Esophagus muscularis mucosa (tissue), 4 donors: ENCODE results near the gene LRRC71. TPM values are rescaled to one million over a fixed set of nuclear protein-coding genes. Genes with fewer than 3 reads are reported as not detected.

Source experiments
- DNase-seq: peaks from one replicate; pipeline ENCODE4 v3.0.0-alpha.2; 2017; ENCODE audit errors: extremely low spot score
- H3K27ac ChIP-seq, 4 donors: fragments of 200-600 bp; sonication (generic); replicated peaks in 1 of 4; 1 replicate in 3 of 4; 2 replicates in 1 of 4; pipeline ENCODE4 v1.5.1; 2016 to 2019; ENCODE audit warnings: mild to moderate bottlenecking in 1 of 4
- H3K27me3 ChIP-seq, 4 donors: fragments of 200-600 bp; sonication (generic); one replicate each; pipeline versions ENCODE4 v1.5.1 to v1.6.0; 2016 to 2019
- H3K36me3 ChIP-seq, 4 donors: fragments of 200-600 bp; sonication (generic); one replicate each; pipeline ENCODE4 v1.5.1; 2016 to 2019
- H3K4me1 ChIP-seq, 4 donors: fragments of 200-600 bp; sonication (generic); one replicate each; pipeline ENCODE4 v1.5.1; 2016 to 2019
- H3K4me3 ChIP-seq, 4 donors: fragments of 200-600 bp; sonication (generic); 1 replicate in 2 of 4; 2 replicates in 2 of 4; pipeline ENCODE4 v1.5.1; 2016 to 2019; ENCODE audit warnings: mild to moderate bottlenecking in 4 of 4, moderate library complexity in 1 of 4
- H3K9me3 ChIP-seq, 4 donors: fragments of 200-600 bp; sonication (generic); 1 replicate in 3 of 4; 2 replicates in 1 of 4; pipeline ENCODE4 v1.5.1; 2016 to 2019
- EP300 ChIP-seq: sonication (generic); formaldehyde crosslinking; IDR thresholded peaks from one replicate; pipeline ENCODE4 v1.6.1; 2017; ENCODE audit warnings: antibody characterized with exemption
- POLR2A ChIP-seq: fragments of 450-650 bp; IDR thresholded peaks from one replicate; pipeline ENCODE4 v1.6.1; 2017; ENCODE audit warnings: antibody characterized with exemption, moderate library complexity, mild to moderate bottlenecking, low read depth
- POLR2AphosphoS5 ChIP-seq, 2 donors: sonication (generic); formaldehyde crosslinking; IDR thresholded peaks; one replicate each; pipeline ENCODE4 v1.6.1; 2017; ENCODE audit warnings: antibody characterized with exemption in 2 of 2
- WGBS: methylation state at CpG from one replicate; pipeline ENCODE4 v1.1.5; 2018; 5-methylcytosine and 5-hydroxymethylcytosine counted together
- intact Hi-C: fragments of 100-400 bp; cut with DNase I; formaldehyde crosslinking; loops from one replicate; pipeline ENCODE4 v1.15.1; 2023
- total RNA-seq, 4 donors: library from RNA; depleted of rRNA; stranded (reverse); fragments of >200 nt; gene quantifications; one replicate each; pipeline versions ENCODE4 v1.1.0 to v1.2.1, GENCODE V29; 2016
- TF ChIP-seq, protein P1 (sequence below), 3 experiments: fragments of 200-600 bp in 2 of 3; fragments of 450-650 bp in 1 of 3; sonication (generic) in 2 of 3; IDR thresholded peaks; one replicate each; pipeline ENCODE4 v1.5.1; 2017 to 2019; ENCODE audit warnings: antibody characterized with exemption in 3 of 3, mild to moderate bottlenecking in 2 of 3, moderate library complexity in 1 of 3

The LRRC71 gene
- total RNA-seq, 4 donors from 2014 or later, result not detected

- Histone ChIP-seq H3K4me1 (peaks cover 8 to 29% (median 25%) of the 10 kb centered on the region in 4 donors), H3K27me3 (peaks cover 4 to 47% (median 23%) of the 10 kb centered on the region in 4 donors), H3K27ac (no peak overlapping the region), H3K4me3 (no peak overlapping the region), H3K9me3 (no peaks in the 10 kb centered on the region), H3K36me3 (no peaks in the 10 kb centered on the region)
- intact Hi-C loops, result no loop called here
- no peak for TF ChIP-seq EP300
- DNase-seq, result no peak
- 76% methylated on average over 6 of the region's 6 CpGs for WGBS
Measured at GRCh38 chr1:156929596-156930238, 9.3 kb downstream of the LRRC71 start.

DNA sequence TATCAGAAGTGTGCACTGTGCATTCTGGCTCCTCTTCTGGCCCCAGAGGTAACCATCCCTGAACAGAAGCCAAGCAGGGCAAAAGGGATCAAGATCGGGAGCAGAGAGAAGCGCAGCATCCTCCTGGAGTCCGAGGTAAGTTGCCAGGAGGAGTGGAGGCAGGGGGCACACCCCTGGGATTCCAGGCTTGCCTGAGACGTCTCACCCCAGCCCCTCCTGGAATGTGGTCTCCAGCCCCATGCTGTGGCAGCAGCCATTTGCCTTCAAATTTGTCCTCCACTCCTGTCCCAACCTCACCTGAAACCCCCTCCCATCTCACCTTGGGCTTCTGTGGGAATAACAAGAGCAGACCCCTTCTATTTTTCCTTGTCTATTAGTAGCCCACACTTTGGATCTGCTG lies 10.1 kb downstream of the LRRC71 start:
- WGBS, result 71% methylated on average over 4 of the region's 4 CpGs
- TF ChIP-seq POLR2AphosphoS5 (IDR thresholded peaks at IDR 0.05), result no peak
- no peak for TF ChIP-seq EP300
- no peak for TF ChIP-seq POLR2A
- TF ChIP-seq, protein P1, sequence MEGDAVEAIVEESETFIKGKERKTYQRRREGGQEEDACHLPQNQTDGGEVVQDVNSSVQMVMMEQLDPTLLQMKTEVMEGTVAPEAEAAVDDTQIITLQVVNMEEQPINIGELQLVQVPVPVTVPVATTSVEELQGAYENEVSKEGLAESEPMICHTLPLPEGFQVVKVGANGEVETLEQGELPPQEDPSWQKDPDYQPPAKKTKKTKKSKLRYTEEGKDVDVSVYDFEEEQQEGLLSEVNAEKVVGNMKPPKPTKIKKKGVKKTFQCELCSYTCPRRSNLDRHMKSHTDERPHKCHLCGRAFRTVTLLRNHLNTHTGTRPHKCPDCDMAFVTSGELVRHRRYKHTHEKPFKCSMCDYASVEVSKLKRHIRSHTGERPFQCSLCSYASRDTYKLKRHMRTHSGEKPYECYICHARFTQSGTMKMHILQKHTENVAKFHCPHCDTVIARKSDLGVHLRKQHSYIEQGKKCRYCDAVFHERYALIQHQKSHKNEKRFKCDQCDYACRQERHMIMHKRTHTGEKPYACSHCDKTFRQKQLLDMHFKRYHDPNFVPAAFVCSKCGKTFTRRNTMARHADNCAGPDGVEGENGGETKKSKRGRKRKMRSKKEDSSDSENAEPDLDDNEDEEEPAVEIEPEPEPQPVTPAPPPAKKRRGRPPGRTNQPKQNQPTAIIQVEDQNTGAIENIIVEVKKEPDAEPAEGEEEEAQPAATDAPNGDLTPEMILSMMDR (IDR thresholded peaks at IDR 0.05), result no peak
- H3K4me3 ChIP-seq, result no peak overlapping the region
- intact Hi-C loops, result no loop called here
- no peak for DNase-seq
- peaks cover 4 to 39% (median 20%) of the 10 kb centered on the region in 4 donors for H3K27me3 ChIP-seq
- H3K27ac ChIP-seq, result no peak overlapping the region
- peaks cover 8 to 29% (median 25%) of the 10 kb centered on the region in 4 donors for H3K4me1 ChIP-seq
- H3K36me3 ChIP-seq, result peaks cover 0 to 7% (median 6%) of the 10 kb centered on the region in 4 donors
- H3K9me3 ChIP-seq, result no peaks in the 10 kb centered on the region

- WGBS, result 44% methylated on average over 11 of the region's 11 CpGs
- peaks cover 0 to 16% (median 14%) of the 10 kb centered on the region in 4 donors for H3K36me3 ChIP-seq
- H3K4me3 ChIP-seq, result peak overlapping the region; percentile 11 to 33 (median 26)
- H3K9me3 ChIP-seq, result no peaks in the 10 kb centered on the region
- peaks cover 4 to 31% (median 19%) of the 10 kb centered on the region in 4 donors for H3K27me3 ChIP-seq
- H3K4me1 ChIP-seq, result peaks cover 8 to 29% (median 25%) of the 10 kb centered on the region in 4 donors
- TF ChIP-seq EP300, result no peak
- TF ChIP-seq POLR2AphosphoS5 (IDR thresholded peaks at IDR 0.05), result peak in 1 of 2 donors; percentile 9
- no peak overlapping the region for H3K27ac ChIP-seq
- no peak for DNase-seq
- intact Hi-C loops, result no loop called here
Measured at GRCh38 chr1:156931211-156931952, 10.9 kb downstream of the LRRC71 start.

- Histone ChIP-seq H3K9me3 (no peaks in the 10 kb centered on the region), H3K27me3 (peaks cover 4 to 24% (median 13%) of the 10 kb centered on the region in 4 donors), H3K36me3 (peaks cover 0 to 23% (median 17%) of the 10 kb centered on the region in 4 donors), H3K27ac (no peak overlapping the region), H3K4me1 (peaks cover 8 to 26% (median 23%) of the 10 kb centered on the region in 4 donors), H3K4me3 (peak overlapping the region; percentile 11 to 33 (median 26))
- WGBS, result 60% methylated on average over 5 of the region's 8 CpGs
- TF ChIP-seq, protein P1 (IDR thresholded peaks at IDR 0.05), result no peak
- TF ChIP-seq POLR2AphosphoS5 (IDR thresholded peaks at IDR 0.05), result no peak
- TF ChIP-seq EP300, result no peak
- no peak for TF ChIP-seq POLR2A
- DNase-seq, result no peak
- intact Hi-C loops, result no loop called here
Measured at GRCh38 chr1:156931974-156932710, 11.7 kb downstream of the LRRC71 start.

DNA sequence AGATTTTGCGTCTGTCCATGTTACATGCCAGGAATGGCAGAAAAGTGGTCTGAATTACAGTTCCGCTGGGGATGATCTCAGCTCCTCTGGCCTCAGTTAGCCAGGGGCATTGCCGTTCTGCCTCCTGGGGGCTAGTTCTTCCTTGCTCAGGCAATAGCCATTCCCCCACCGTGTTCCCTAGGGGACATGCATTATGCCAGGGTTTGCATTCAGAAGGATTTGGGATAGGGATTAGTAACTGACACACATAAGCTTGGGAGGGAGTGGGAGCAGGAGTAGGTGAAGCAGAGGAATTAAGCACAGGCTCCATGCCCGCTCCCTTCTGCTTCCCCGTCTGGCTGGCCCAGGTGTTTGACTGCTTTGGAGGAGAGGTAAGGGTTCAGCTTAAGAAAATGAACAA lies 12.7 kb downstream of the LRRC71 start:
- 92% methylated on average over 4 of the region's 6 CpGs for WGBS
- intact Hi-C loops, result no loop called here
- Histone ChIP-seq H3K36me3 (peaks cover 0 to 33% (median 27%) of the 10 kb centered on the region in 4 donors), H3K27me3 (peaks cover 0 to 14% (median 9%) of the 10 kb centered on the region in 4 donors), H3K9me3 (no peaks in the 10 kb centered on the region), H3K4me1 (peaks cover 0 to 16% (median 14%) of the 10 kb centered on the region in 4 donors), H3K4me3 (no peak overlapping the region), H3K27ac (no peak overlapping the region)
- no peak for TF ChIP-seq POLR2A
- TF ChIP-seq, protein P1 (IDR thresholded peaks at IDR 0.05), result no peak
- TF ChIP-seq POLR2AphosphoS5 (IDR thresholded peaks at IDR 0.05), result no peak
- no peak for TF ChIP-seq EP300
- no peak for DNase-seq
